Calu3 (cell line): Measurements from ENCODE around the gene IGF2BP2. TPM values are rescaled to one million over a fixed set of nuclear protein-coding genes. Genes with fewer than 3 reads are reported as not detected.
A peak's percentile ranks its signal among the peaks of the same experiment; 100 is the strongest.

Source experiments
- BruUV-seq: library from RNA; stranded (reverse); fragments of 400-500 nt; replicated peaks from 2 replicates; lab custom pipeline; 2021; lab: Mats Ljungman, UMichigan
- CTCF ChIA-PET: fragments of 300-600 bp; sonication (Branson Sonifier 250); formaldehyde crosslinking; loops from one replicate; lab custom pipeline; 2022; ENCODE audit warnings: antibody characterized with exemption; lab: Charles Lee
- DNase-seq: peaks from one replicate; pipeline ENCODE4 v3.0.0; 2022
- H3K27ac Mint-ChIP-seq: one replicate; pipeline ENCODE4 v1.8.0; 2022; ENCODE audit warnings: mixed read lengths; ENCODE audit not compliant: unreplicated experiment
- H3K27me3 Mint-ChIP-seq: one replicate; pipeline ENCODE4 v1.8.0; 2022; ENCODE audit warnings: mixed read lengths; ENCODE audit not compliant: unreplicated experiment
- H3K36me3 Mint-ChIP-seq: one replicate; pipeline ENCODE4 v1.8.0; 2022; ENCODE audit warnings: mild to moderate bottlenecking, moderate library complexity, mixed read lengths; ENCODE audit not compliant: insufficient read depth, unreplicated experiment
- H3K4me1 Mint-ChIP-seq: one replicate; pipeline ENCODE4 v1.8.0; 2022; ENCODE audit warnings: mild to moderate bottlenecking, low read depth, mixed read lengths; ENCODE audit not compliant: unreplicated experiment
- H3K4me3 Mint-ChIP-seq: one replicate; pipeline ENCODE4 v1.8.0; 2022; ENCODE audit warnings: mild to moderate bottlenecking, low read depth, moderate library complexity, mixed read lengths; ENCODE audit not compliant: unreplicated experiment
- H3K9me3 Mint-ChIP-seq: one replicate; pipeline ENCODE4 v1.8.0; 2022; ENCODE audit warnings: low read depth, mixed read lengths; ENCODE audit not compliant: unreplicated experiment
- intact Hi-C: fragments of 100-400 bp; cut with micrococcal nuclease; formaldehyde crosslinking; loops from one replicate; pipeline ENCODE4 v1.10.0; 2022; ENCODE audit not compliant: unreplicated experiment
- total RNA-seq: library from RNA; stranded (reverse); gene quantifications from 2 replicates; pipeline ENCODE4 v1.2.3, GENCODE V29; 2022
- TF ChIP-seq, protein P1 (sequence below): fragments of 200-600 bp; IDR thresholded peaks from one replicate; pipeline ENCODE4 v1.8.0; 2022; ENCODE audit warnings: antibody characterized with exemption; ENCODE audit not compliant: unreplicated experiment

IGF2BP2 gene
- total RNA-seq, 1 experiment from 2014 or later, result 156 TPM

DNA sequence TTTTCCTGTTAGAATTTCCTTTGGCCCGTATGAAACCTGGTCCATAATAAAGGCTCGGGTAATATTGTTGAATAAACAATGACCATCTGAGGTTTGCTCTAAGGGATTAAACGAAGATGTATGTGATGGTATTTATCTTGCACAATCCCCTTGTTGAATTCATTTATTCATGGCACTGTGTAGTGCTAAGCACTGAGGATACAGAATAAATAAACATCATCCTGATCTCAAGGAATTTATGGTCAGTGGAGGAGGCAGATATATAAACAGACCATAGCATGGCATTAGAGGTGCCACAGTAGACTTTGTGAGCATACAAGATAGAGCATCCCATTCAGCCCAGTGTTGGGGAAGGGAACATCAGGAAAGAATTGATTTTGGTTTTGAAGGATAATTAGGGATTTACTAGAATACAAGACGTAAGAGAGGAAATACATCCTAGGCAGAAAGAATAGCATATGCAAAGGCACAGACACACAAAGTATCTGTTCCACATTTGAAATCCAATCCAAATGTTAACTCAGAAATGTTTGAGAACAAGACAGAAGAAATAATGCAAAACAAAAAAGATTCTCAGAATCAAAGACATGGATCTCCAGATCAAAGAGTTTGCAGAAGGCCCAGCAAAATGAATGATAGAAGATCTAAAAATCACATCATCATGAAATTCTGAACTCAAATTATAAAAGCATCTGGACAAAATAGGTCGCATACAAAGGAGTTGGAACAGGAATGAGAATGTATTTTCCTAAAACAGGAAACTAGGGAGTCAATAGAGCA lies 5.4 kb upstream of the IGF2BP2 start:
- Mint-ChIP-seq H3K36me3 (peaks cover 71% of the 10 kb centered on the region), H3K27me3 (no peaks in the 10 kb centered on the region), H3K9me3 (peaks cover 19% of the 10 kb centered on the region), H3K27ac (peak overlapping the region; percentile 84), H3K4me1 (peaks cover 42% of the 10 kb centered on the region), H3K4me3 (no peak overlapping the region)
- CTCF ChIA-PET, result interaction anchor here (1.0 kb wide), 1 partner anchor 9 kb away, joined by 6 read pairs; no protein-coding TSS in a partner anchor
- TF ChIP-seq, protein P1, sequence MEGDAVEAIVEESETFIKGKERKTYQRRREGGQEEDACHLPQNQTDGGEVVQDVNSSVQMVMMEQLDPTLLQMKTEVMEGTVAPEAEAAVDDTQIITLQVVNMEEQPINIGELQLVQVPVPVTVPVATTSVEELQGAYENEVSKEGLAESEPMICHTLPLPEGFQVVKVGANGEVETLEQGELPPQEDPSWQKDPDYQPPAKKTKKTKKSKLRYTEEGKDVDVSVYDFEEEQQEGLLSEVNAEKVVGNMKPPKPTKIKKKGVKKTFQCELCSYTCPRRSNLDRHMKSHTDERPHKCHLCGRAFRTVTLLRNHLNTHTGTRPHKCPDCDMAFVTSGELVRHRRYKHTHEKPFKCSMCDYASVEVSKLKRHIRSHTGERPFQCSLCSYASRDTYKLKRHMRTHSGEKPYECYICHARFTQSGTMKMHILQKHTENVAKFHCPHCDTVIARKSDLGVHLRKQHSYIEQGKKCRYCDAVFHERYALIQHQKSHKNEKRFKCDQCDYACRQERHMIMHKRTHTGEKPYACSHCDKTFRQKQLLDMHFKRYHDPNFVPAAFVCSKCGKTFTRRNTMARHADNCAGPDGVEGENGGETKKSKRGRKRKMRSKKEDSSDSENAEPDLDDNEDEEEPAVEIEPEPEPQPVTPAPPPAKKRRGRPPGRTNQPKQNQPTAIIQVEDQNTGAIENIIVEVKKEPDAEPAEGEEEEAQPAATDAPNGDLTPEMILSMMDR, result no peak
- DNase-seq, result no peak
- intact Hi-C loops, result no loop called here
- no TSS peak for BruUV-seq

DNA sequence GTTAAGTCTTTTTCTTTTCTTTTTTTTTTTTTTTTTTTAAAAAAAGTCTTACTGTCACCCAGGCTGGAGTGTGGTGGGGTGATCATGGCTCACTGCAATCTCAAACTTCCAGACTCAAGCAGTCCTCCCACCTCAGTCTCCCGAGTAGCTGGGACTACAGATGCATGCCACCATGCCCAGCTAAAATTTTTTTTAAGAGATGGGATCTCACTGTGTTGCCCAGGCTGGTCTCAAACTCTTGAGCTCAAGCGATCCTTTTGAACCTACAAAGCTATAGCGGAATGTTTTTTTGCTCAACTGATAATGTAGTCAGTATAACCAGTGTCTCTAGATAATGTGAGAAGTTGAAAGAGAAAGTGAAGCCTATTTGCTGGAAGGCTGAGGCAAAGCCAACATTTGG lies 3.9 kb upstream of the IGF2BP2 start:
- H3K4me1 Mint-ChIP-seq, result peaks cover 42% of the 10 kb centered on the region
- intact Hi-C loops, result no loop called here
- TF ChIP-seq, protein P1, result no peak
- CTCF ChIA-PET, result no interaction called here
- no peaks in the 10 kb centered on the region for H3K27me3 Mint-ChIP-seq
- H3K4me3 Mint-ChIP-seq, result no peak overlapping the region
- no peak overlapping the region for H3K27ac Mint-ChIP-seq
- no TSS peak for BruUV-seq
- DNase-seq, result no peak
- H3K9me3 Mint-ChIP-seq, result peaks cover 19% of the 10 kb centered on the region
- H3K36me3 Mint-ChIP-seq, result peaks cover 86% of the 10 kb centered on the region

DNA sequence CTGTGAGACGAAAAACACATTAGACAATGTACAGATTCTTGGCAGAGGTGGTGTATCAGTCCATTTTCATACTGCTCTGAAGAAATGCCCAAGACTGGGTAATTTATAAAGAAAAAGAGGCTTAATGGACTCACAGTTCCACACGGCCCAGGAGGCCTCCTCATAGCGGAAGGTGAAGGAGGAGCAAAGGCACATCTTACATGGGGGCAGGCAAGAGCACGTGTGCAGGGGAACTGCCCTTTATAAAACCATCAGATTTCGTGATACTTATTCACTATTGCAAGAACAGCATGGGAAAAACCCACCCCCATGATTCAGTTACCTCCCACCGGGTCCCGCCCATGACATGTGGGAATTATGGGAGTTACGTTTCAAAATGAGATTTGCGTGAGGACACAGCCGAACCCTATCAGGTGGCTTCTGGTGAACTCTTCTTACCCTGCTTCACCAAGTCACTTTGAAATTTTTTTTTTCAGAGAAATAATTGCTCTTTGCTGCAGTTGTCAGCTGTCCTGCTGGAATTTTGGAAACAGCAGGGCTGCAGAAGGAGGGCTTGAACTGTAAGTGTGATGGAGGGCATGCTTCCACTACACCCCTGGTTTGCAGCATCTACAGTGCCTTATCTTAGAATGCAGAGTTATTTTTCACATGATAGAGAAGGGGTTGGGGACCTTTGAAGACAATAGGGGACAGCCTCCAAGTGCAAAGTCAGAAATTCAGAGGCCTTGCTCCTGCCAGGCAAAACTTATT lies 2.9 kb upstream of the IGF2BP2 start:
- CTCF ChIA-PET, result no interaction called here
- no peak overlapping the region for H3K4me3 Mint-ChIP-seq
- no TSS peak for BruUV-seq
- TF ChIP-seq, protein P1, result no peak
- peaks cover 94% of the 10 kb centered on the region for H3K36me3 Mint-ChIP-seq
- peaks cover 19% of the 10 kb centered on the region for H3K9me3 Mint-ChIP-seq
- H3K27ac Mint-ChIP-seq, result peak overlapping the region; percentile 98
- no peaks in the 10 kb centered on the region for H3K27me3 Mint-ChIP-seq
- intact Hi-C loops, result no loop called here
- H3K4me1 Mint-ChIP-seq, result peaks cover 42% of the 10 kb centered on the region
- no peak for DNase-seq

DNA sequence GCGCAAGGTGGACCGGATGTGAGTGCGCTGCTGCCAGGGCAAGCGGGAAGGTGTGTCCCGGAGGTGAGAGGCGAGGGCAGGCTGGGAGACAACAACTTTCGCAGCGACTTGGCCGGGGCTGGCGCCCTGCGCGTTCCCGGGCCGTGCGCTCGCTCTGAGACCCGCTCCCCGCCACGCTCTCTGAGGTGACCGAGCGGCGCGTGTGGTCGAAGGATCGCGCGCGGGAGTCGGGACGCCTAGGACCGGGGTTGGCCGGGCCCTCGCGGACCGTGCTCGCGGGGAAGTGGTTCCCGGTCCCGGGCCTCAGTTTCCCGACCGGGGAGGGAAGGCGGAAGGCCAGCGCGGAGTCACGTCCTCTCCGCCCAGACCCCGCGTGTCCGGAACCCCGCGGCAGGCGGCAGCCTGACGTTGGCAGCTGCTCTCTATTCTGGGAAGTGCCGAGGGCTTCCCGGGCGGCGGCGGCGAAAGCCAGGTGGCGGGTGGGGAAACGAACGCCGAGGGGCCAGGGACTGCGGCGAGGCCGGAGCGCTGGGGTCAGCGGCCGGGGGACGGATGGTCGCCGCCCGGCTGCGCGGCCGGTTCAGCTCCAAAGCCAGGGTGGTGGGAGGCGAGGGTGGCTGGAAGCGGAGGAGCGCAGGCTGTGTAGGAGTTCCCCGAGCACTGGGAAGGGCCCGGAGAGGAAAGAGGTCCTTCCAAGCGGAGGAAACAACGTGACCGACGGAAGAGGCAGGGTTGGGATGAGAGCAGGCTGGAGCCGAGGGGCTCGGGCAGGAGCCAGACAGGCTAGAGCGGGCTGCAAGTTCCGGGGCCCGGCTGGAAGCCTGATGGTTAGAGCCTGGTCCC lies 1.0 kb upstream of the IGF2BP2 start:
- H3K4me1 Mint-ChIP-seq, result peaks cover 40% of the 10 kb centered on the region
- DNase-seq, result peak; percentile 83
- CTCF ChIA-PET, result interaction anchor here (0.8 to 1.5 kb wide), 2 partner anchors 82 to 118 kb away, joined by 3 to 4 read pairs; no protein-coding TSS in a partner anchor
- peak overlapping the region; percentile 75 for H3K4me3 Mint-ChIP-seq
- TF ChIP-seq, protein P1, result no peak
- no peaks in the 10 kb centered on the region for H3K27me3 Mint-ChIP-seq
- intact Hi-C loops, result no loop called here
- BruUV-seq, result no TSS peak
- H3K27ac Mint-ChIP-seq, result peak overlapping the region; percentile 98
- peaks cover 95% of the 10 kb centered on the region for H3K36me3 Mint-ChIP-seq
- H3K9me3 Mint-ChIP-seq, result peaks cover 13% of the 10 kb centered on the region
